GM12864 (cell line): ENCODE results near the gene AOX1.
"Not testable (repeated sequence)": the region's sequence is repeated elsewhere in the genome, so short reads cannot be mapped to it uniquely, and the experiment has no call there.

Experiments
- DNase-seq: peaks from one replicate; pipeline ENCODE4 v3.0.0-alpha.2; 2011; ENCODE audit warnings: low read depth
- H3K4me3 ChIP-seq: 2 replicates; pipeline ENCODE4 v1.5.1; 2011; ENCODE audit warnings: mild to moderate bottlenecking, low read depth, low read length, control low read depth
- TF ChIP-seq, protein P1 (sequence below): IDR thresholded peaks from 2 replicates; pipeline ENCODE4 v1.5.1; 2011; ENCODE audit warnings: low read depth, mild to moderate bottlenecking, moderate library complexity, low read length, control low read depth, inconsistent platforms; ENCODE audit errors: missing control alignments

The AOX1 gene

DNA sequence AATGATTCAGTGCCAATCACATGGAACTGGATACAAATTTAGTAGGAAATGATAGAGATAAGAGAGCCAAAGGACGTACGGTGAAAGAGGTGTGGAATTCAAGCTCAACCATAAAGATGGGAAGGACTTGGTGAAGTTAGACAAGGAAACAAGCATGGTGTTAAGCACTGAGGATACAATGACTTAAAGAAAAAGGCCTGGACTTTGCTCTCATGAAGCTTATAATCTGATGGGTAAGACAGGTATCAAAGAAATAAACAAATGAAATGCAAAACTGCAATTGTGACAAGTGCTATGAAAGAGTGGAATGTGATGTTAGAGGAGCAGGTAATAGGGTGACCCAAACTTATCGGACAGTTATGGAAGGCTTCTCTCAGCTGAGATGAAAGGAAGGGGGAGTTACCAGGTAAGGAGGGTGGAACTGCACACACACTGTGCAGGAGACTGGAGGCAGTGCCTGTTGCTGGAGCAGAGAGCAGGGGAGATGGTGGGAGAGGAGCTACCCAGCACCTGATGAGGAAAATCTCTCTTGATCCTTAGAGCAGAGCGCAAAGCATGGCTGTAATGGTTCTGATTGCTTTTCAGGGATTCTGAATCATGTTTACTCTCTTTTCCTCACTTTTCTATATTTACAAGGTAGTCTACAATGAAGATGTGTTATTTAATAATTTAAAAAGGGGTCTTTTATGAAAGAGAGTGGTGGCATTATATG lies 118.3 kb downstream of the AOX1 start:
- H3K4me3 ChIP-seq = no peak overlapping the region
- DNase-seq = no peak
- TF ChIP-seq, protein P1, sequence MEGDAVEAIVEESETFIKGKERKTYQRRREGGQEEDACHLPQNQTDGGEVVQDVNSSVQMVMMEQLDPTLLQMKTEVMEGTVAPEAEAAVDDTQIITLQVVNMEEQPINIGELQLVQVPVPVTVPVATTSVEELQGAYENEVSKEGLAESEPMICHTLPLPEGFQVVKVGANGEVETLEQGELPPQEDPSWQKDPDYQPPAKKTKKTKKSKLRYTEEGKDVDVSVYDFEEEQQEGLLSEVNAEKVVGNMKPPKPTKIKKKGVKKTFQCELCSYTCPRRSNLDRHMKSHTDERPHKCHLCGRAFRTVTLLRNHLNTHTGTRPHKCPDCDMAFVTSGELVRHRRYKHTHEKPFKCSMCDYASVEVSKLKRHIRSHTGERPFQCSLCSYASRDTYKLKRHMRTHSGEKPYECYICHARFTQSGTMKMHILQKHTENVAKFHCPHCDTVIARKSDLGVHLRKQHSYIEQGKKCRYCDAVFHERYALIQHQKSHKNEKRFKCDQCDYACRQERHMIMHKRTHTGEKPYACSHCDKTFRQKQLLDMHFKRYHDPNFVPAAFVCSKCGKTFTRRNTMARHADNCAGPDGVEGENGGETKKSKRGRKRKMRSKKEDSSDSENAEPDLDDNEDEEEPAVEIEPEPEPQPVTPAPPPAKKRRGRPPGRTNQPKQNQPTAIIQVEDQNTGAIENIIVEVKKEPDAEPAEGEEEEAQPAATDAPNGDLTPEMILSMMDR = no peak

DNA sequence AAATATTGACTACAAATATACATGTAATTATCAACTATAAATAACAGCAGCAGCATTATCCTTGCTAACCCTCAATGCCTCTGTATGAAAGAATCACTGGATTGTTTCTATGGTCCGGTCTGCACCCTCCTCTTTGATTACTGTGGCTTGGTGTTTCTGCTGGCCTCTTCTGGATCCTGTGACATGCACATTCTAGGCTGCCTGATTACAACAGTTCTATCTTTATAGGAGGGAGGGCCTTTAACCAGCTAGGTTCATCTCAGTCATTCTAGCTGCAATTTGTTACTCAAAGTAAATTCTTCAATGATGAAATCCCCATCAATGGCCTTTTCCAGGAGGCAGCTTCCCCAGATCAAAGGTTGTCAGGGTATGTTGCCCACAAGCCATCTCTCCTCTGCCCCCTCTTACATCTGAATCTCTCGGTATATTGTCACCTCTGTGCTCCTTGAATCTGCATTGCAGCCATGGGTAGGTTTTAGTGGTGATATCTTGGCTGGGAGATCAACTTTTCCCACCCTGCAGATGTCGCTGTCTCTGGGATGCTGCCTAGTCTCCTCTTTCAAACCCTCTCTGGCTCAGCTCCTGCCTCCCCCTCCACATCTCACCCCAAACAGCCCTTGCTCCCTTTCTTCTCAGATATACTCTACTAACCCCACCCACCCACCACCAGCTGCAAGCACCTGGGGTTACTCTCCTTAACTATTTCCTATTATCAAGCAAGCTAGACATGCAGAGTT lies 119.7 kb downstream of the AOX1 start:
- no peak overlapping the region for H3K4me3 ChIP-seq
- DNase-seq = no peak
- TF ChIP-seq, protein P1 = no peak

DNA sequence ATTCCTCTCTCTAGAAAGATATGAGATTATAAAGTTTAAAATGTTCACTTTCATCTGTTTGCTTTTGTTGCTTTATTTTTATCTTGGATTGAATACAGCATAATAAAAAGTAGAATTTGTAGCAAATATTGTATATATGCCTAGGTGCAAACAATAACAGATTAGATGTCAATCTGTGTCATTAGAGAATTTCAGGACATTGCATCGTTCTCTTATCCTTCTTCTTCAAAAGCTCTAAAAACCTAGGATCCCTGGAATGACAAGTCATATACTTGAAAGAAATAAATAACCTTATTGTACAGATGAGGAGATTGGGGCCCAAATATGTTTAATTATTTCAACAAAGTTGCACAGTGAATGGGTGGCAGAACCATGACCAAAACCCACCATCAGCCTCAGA lies 123.1 kb downstream of the AOX1 start:
- TF ChIP-seq, protein P1 = no peak
- no peak for DNase-seq
- no peak overlapping the region for H3K4me3 ChIP-seq

DNA sequence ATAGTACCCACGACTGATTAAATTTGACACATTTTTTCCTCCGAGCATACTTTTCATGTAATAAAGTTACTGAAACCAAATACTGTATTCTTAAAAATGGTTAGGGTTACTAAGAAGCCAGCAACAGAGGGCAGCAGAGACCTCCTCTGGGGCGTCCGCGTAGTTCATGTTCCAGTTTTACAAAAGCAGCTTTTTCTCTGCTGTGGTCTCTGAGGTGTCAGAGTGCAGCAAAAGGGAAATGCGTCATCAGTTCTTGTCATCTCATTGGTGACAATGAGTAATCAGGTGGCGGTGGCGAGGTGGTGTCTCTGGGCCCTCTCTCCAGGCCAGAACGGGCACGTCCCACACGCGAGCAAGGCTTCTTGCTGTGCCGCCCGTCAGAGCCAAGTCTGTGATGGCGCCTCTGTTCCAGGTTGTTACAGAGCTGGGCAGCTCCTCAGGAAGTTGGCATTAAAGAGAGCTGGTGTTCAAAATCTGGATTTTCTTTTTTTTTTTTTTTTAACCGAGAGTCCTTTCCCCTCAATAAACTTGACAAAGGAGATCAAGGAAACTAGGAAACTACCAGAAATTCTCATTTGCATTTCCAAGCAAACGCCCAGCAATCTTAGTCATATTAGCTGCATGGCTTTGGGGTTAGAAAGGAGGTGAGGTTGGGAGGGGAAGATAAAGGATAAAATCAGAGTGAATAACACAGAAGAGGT lies 127.3 kb downstream of the AOX1 start:
- TF ChIP-seq, protein P1 = peak; percentile 71
- H3K4me3 ChIP-seq = no peak overlapping the region; the same call in 1 of the 2 replicates
- peak; percentile 97 for DNase-seq

DNA sequence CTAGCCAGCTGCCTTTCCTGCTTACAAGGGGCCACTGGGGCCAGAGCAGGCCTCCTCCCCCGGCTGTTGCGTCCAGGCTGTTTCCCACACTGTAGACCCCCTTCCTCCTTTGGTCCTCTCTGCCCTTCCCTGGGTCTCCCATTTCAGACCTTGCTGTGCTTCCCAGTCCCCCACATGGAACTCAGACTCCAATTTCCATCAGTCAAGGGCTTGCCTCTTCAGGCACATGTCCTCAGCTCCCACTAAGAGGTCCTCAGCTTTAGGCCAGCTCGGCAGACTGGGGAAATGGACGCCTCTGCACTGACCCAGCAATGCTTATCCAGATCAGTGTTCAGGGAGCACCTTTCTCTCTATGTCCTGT lies 127.9 kb downstream of the AOX1 start:
- TF ChIP-seq, protein P1 = no peak

DNA sequence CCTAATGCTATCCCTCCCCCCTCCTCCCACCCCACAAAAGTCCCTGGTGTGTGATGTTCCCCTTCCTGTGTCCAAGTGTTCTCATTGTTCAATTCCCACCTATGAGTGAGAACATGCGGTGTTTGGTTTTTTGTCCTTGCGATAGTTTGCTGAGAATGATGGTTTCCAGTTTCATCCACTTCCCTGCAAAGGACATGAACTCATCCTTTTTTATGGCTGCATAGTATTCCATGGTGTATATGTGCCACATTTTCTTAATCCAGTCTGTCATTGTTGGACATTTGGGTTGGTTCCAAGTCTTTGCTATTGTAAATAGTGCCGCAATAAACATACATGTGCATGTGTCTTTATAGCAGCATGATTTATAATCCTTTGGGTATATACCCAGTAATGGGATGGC lies 129.2 kb downstream of the AOX1 start:
- not testable (repeated sequence) for H3K4me3 ChIP-seq, DNase-seq

More for the DNA sequence above, 127.9 kb downstream of the AOX1 start:
- no peak overlapping the region for H3K4me3 ChIP-seq
- DNase-seq = no peak

DNA sequence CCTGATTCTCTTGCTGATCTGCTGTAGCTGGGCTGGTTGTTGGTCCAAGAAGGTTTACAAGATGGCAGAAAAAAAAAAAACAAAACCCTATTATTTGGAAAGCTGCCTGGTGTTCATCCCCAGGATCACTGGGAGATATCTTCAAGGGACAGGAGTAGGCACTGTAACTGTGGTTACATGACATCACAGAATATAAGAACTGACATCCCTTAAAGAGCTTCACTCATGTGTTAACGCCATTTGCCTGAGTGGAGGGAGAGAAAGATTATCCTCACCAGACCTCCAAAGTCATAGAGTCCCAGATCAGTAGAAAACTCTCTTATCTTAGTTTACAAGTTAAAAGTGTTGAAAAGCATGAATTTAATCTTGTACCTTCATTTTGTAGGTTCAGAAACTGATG lies 130.6 kb downstream of the AOX1 start:
- no peak for DNase-seq
- H3K4me3 ChIP-seq = no peak overlapping the region
- TF ChIP-seq, protein P1 = no peak
